Measurements from ENCODE around the gene HOXA4.

- no peak for TF ChIP-seq CTCF (IDR thresholded peaks at IDR 0.05 in 2 of 3, conservative IDR thresholded peaks at IDR 0.05 in 1 of 3; ENCODE audit: borderline replicate concordance in 1 of 3, insufficient read depth in 1 of 3, low read depth in 2 of 3, low read length in 2 of 3)
- no peak for TF ChIP-seq POLR2A (IDR thresholded peaks at IDR 0.05; ENCODE audit: borderline replicate concordance, extremely low read depth, insufficient read depth, insufficient read length)
- TF ChIP-seq RAD21 (IDR thresholded peaks at IDR 0.05; ENCODE audit: low read depth): no peak
- TF ChIP-seq EZH2 (IDR thresholded peaks at IDR 0.05): no peak
- TF ChIP-seq EGR1 (IDR thresholded peaks at IDR 0.05; ENCODE audit: low read depth): no peak
- TF ChIP-seq REST (IDR thresholded peaks at IDR 0.05; ENCODE audit: low read depth): no peak
- TF ChIP-seq YY1 (IDR thresholded peaks at IDR 0.05; ENCODE audit: extremely low read depth, insufficient replicate concordance, low read depth, low read length): no peak
- TF ChIP-seq POLR2AphosphoS5 (IDR thresholded peaks at IDR 0.05; ENCODE audit: low read depth, low read length): no peak
- no peak for TF ChIP-seq CEBPB (IDR thresholded peaks at IDR 0.05; ENCODE audit: low read depth)
- TF ChIP-seq TCF7L2 (IDR thresholded peaks at IDR 0.05; ENCODE audit: borderline replicate concordance, extremely low read depth, insufficient read depth, insufficient read length): no peak
- TF ChIP-seq MAX (IDR thresholded peaks at IDR 0.05): no peak
- TF ChIP-seq FOSL1 (IDR thresholded peaks at IDR 0.05; ENCODE audit: low read depth): no peak
Observed at GRCh38 chr7:27097686-27098577, 32.6 kb downstream of the HOXA4 start.
